Measurements from ENCODE around the gene MCC. TPM values are rescaled to one million over a fixed set of nuclear protein-coding genes. Genes with fewer than 3 reads are reported as not detected.

MCC gene
- total and polyA plus RNA-seq, 2 donors (not counting 1 experiment from before 2014, with no cell fraction given) = 0.09 to 0.32 TPM

- no peak for DNase-seq
- Mint-ChIP-seq H3K4me3 (peak overlapping the region; percentile 32), H3K27me3 (no peaks in the 10 kb centered on the region), H3K4me1 (peaks cover 61% of the 10 kb centered on the region), H3K27ac (no peak overlapping the region), H3K9me3 (ENCODE audit: insufficient read depth) (no peaks in the 10 kb centered on the region)
- ATAC-seq (ENCODE audit: low read depth) = no peak
- peak overlapping the region; percentile 91 for H3K4me2 ChIP-seq (replicated peaks; ENCODE audit: low read depth, low read length, poor library complexity, severe bottlenecking)
- CTCF ChIA-PET = interaction anchor here (0.9 to 4.0 kb wide), 2 partner anchors 16 to 58 kb away, joined by 3 to 22 read pairs; partner anchors contain the start of gene REEP5
- H4K20me1 ChIP-seq (ENCODE audit: control insufficient read depth, insufficient read depth, low read length, poor library complexity, severe bottlenecking) = peaks cover 38% of the 10 kb centered on the region
- peak overlapping the region; percentile 12 for H3K9ac ChIP-seq (ENCODE audit: low read length)
- H3K36me3 ChIP-seq (replicated peaks in 1 of 2; ENCODE audit: control extremely low read depth in 1 of 2, control insufficient read depth in 1 of 2, extremely low read depth in 1 of 2, insufficient read depth in 2 of 2, low read length in 1 of 2) = peaks cover 3 to 15% of the 10 kb centered on the region in 2 experiments
- 100% methylated on average over 3 of the region's 3 CpGs for WGBS (ENCODE audit: insufficient coverage)
- no peak overlapping the region for H3K4me3 ChIP-seq (ENCODE audit: control extremely low read depth in 1 of 5, extremely low read depth in 1 of 5, insufficient read depth in 1 of 5, low read depth in 2 of 5, low read length in 4 of 5)
- H3K27me3 ChIP-seq (replicated peaks in 1 of 4; ENCODE audit: control extremely low read depth in 1 of 4, control insufficient read depth in 3 of 4, insufficient read depth in 4 of 4, low read length in 3 of 4) = no peaks in the 10 kb centered on the region
- POLR2A ChIA-PET = no interaction called here
- no peak overlapping the region for H2AFZ ChIP-seq (ENCODE audit: insufficient read depth, low read depth, low read length, poor library complexity, severe bottlenecking)
- H3K9me3 ChIP-seq (ENCODE audit: control extremely low read depth in 1 of 3, control insufficient read depth in 2 of 3, insufficient read depth in 1 of 3, low read length in 2 of 3) = no peaks in the 10 kb centered on the region
- H3K79me2 ChIP-seq (ENCODE audit: control insufficient read depth, insufficient read depth, low read length) = peaks cover 99% of the 10 kb centered on the region
- peak overlapping the region in 1 of 2 donors; percentile 35 for H3K27ac ChIP-seq (ENCODE audit: low read length in 2 of 2)
- intact Hi-C loops (cut with micrococcal nuclease) = loop anchor here (5.0 to 10.0 kb wide), 4 partner anchors 562 to 1467 kb away; partner anchors contain the start of genes EPB41L4A, NREP and STARD4
- H3K4me1 ChIP-seq (ENCODE audit: control insufficient read depth in 2 of 2, insufficient read depth in 2 of 2, low read length in 2 of 2) = peaks cover 14 to 28% of the 10 kb centered on the region in 2 donors
- TF ChIP-seq EZH2 (IDR thresholded peaks at IDR 0.05; ENCODE audit: borderline replicate concordance, insufficient read depth, low read depth, low read length, poor library complexity, severe bottlenecking) (no peak), CTCF (IDR thresholded peaks at IDR 0.05) (no peak)
Observed at GRCh38 chr5:112979723-112980122, 508.5 kb downstream of the MCC start.

- Histone ChIP-seq H3K9me3 (ENCODE audit: control extremely low read depth in 1 of 3, control insufficient read depth in 2 of 3, insufficient read depth in 1 of 3, low read length in 2 of 3) (no peaks in the 10 kb centered on the region), H3K9ac (ENCODE audit: low read length) (peak overlapping the region; percentile 95), H3K36me3 (replicated peaks in 1 of 2; ENCODE audit: control extremely low read depth in 1 of 2, control insufficient read depth in 1 of 2, extremely low read depth in 1 of 2, insufficient read depth in 2 of 2, low read length in 1 of 2) (peaks cover 3 to 11% of the 10 kb centered on the region in 2 experiments), H3K4me1 (ENCODE audit: control insufficient read depth in 2 of 2, insufficient read depth in 2 of 2, low read length in 2 of 2) (peaks cover 14 to 28% of the 10 kb centered on the region in 2 donors), H3K4me3 (ENCODE audit: control extremely low read depth in 1 of 5, extremely low read depth in 1 of 5, insufficient read depth in 1 of 5, low read depth in 2 of 5, low read length in 4 of 5) (peak overlapping the region in 2 of 5 experiments; percentile 55 to 97), H3K27ac (ENCODE audit: low read length in 2 of 2) (no peak overlapping the region), H3K4me2 (replicated peaks; ENCODE audit: low read depth, low read length, poor library complexity, severe bottlenecking) (peak overlapping the region; percentile 91), H4K20me1 (ENCODE audit: control insufficient read depth, insufficient read depth, low read length, poor library complexity, severe bottlenecking) (peaks cover 29% of the 10 kb centered on the region), H2AFZ (ENCODE audit: insufficient read depth, low read depth, low read length, poor library complexity, severe bottlenecking) (no peak overlapping the region), H3K79me2 (ENCODE audit: control insufficient read depth, insufficient read depth, low read length) (peaks cover 94% of the 10 kb centered on the region), H3K27me3 (replicated peaks in 1 of 4; ENCODE audit: control extremely low read depth in 1 of 4, control insufficient read depth in 3 of 4, insufficient read depth in 4 of 4, low read length in 3 of 4) (no peaks in the 10 kb centered on the region)
- ATAC-seq (ENCODE audit: low read depth) = no peak
- H3K9me3 Mint-ChIP-seq (ENCODE audit: insufficient read depth) = no peaks in the 10 kb centered on the region
- H3K27me3 Mint-ChIP-seq = no peaks in the 10 kb centered on the region
- ChIA-PET CTCF (interaction anchor here (0.7 to 4.0 kb wide), 4 partner anchors 17 to 535 kb away, joined by 3 to 22 read pairs (median 3); partner anchors contain the start of genes REEP5 and YTHDC2), POLR2A (interaction anchor here (0.7 kb wide), 1 partner anchor 9 kb away, joined by 3 read pairs; no protein-coding TSS in a partner anchor)
- DNase-seq = no peak
- no peak for TF ChIP-seq EZH2 (IDR thresholded peaks at IDR 0.05; ENCODE audit: borderline replicate concordance, insufficient read depth, low read depth, low read length, poor library complexity, severe bottlenecking)
- TF ChIP-seq CTCF (IDR thresholded peaks at IDR 0.05) = no peak
- WGBS (ENCODE audit: insufficient coverage) = no CpG with 5 or more reads among the region's 2 CpGs
- peak overlapping the region; percentile 47 for H3K4me3 Mint-ChIP-seq
- H3K4me1 Mint-ChIP-seq = peaks cover 53% of the 10 kb centered on the region
- intact Hi-C loops (cut with micrococcal nuclease) = loop anchor here (5.0 to 10.0 kb wide), 4 partner anchors 562 to 1467 kb away; partner anchors contain the start of genes EPB41L4A, NREP and STARD4
- H3K27ac Mint-ChIP-seq = no peak overlapping the region
Observed at GRCh38 chr5:112978836-112979235, 509.4 kb downstream of the MCC start.

All from B cell (primary cell).